LoVo (cell line): ENCODE measurements around the gene RARRES1.
A peak's percentile ranks its signal among the peaks of the same experiment; 100 is the strongest.

Experiments used
- DNase-seq: peaks from one replicate; pipeline ENCODE4 v3.0.0-alpha.2; 2016; ENCODE audit warnings: low spot score

RARRES1 gene

DNA sequence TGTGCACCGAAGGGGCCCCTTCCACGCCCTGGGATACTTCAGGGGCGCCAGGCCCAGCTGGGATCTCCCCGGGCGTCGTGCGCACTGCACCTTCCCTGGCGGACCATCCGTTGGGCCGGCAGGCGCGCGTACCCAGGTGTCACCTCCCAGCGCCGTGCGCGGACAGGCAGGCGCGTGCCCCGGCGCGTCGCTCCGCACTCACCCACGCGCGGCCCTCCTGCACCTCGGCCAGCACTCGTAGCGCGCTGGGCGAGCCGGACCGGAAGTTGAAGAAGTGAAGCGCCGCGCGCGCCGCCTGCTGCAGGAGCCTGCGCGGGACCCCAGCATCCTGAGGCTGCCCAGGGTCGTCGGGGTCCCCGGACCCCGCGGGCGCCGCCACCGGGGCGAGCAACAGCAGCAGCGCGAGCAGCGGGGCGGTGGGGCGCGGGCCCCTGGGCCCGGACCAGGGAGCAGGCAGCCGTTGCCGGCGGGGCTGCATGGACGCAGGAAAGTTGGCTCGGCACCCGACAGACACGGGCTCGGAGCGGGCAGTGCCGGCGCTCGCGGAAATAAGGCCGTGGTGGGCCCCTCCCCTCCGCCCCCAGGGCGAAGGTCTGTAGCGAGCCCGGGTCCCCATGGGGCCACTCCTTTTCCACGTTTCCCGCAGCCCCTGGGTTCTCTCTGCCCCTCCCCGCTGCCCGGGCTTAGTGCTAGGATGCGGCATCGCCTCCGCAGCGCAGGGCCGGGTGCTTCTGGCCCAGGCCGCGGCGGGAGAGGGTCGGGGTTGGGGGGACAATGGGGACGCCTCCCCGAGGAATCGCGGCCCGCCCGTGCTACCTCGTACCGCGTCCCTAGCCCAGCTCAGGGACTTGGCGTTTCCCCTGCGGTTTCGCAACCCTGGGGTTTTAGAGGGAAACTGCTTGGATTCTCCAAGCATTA lies at the start of gene RARRES1:
RARRES1 (minus strand) TSS at position 520 of the 918 bp plus-strand sequence; CDS start at position 478, 42 bp downstream.
- peak; percentile 54 for DNase-seq

DNA sequence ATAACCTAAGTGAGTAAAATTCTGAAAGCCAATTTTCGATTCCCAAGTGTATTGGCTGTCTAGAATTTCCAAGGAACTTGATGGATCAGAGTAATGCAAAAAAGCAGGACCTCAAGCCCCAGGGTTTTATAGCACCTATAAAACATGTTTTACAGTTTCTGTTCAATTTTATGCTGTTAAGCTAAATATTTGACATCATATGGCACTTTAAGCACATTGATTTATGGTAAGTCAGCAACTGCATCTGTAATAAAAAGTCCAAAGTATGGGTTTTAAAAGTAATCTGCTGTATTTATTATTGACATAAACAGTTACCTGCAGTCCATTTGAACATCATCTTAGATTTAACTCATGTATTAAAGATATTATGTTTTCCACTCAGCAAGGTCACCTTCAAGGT lies 49.6 kb upstream of the RARRES1 start:
- DNase-seq: peak; percentile 39

DNA sequence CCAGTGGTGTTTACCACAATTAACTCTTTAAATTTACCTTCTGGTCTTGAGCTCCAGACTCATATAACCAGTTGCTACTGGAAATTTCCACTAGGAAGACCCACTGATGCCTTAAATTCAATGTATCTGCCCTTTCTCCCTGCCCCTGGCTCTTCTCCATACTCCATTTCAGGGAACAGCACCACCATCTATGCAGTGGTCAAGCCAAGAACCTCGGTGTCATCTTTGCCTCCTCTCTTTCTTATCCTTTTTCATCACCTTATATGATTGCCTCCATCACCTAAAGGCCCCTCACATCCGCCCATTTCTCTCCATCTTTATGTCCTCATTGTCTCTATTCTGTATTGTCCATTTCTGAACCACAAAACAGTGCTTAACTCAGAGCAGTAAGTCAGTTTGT lies 48.9 kb upstream of the RARRES1 start:
- DNase-seq: no peak

- DNase-seq: no peak
Measured at GRCh38 chr3:158780766-158781165, 48.5 kb upstream of the RARRES1 start.

DNA sequence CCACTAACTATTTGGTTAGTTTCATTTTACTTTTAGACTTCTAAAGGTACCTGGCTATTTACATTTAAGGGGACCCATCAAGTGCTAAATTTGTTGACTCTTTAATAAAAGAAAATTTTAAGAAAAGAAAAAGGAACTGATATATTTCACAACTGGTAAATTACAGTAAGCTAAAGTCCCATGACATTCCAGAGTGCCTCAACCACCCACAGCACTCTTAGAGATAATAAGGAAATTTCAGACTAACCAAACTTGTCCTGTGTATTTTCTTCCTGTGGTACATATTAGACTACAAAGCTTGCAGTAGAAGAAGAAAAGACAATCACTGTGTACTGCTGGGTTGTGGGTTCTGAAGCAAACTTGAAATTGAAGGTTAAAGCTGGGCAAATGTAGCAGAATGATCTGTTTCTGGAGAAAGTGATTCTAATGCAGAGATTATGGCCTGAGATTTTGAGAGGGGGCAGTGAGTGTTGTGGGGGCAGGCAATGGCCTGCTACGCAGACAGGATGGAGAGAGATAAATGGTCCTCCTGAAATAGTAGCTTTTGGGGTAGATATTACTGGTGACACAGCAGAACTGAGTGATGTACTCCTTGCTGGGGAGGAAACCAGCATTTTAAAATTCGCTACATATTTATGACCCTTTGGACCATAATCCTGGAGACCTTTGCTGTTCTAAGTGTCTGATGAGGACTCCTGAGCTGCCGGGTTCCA lies 45.1 kb upstream of the RARRES1 start:
- no peak for DNase-seq

GRCh38 chr3:158776531-158776930 lies 44.3 kb upstream of the RARRES1 start:
- no peak for DNase-seq

GRCh38 chr3:158775426-158776410 lies 43.5 kb upstream of the RARRES1 start:
- DNase-seq: no peak

DNA sequence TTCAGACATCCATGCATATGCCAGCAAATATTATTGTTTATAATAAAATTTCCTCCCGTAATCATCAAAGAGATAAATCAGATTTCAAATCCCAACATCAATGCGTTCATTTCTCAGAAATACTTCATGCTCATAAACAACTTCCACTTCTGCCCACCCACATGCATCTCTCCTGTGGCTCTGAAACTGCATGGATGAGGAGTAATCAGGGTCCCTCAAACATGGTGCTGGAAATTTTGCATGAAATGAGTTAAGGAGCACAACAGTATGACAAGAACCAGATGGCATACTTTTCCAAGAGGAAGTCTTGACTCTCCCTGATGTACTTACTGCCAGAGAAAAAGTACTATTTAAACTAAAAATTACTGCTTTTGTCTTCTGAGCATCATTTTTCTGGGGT lies 42.7 kb upstream of the RARRES1 start:
- no peak for DNase-seq

DNA sequence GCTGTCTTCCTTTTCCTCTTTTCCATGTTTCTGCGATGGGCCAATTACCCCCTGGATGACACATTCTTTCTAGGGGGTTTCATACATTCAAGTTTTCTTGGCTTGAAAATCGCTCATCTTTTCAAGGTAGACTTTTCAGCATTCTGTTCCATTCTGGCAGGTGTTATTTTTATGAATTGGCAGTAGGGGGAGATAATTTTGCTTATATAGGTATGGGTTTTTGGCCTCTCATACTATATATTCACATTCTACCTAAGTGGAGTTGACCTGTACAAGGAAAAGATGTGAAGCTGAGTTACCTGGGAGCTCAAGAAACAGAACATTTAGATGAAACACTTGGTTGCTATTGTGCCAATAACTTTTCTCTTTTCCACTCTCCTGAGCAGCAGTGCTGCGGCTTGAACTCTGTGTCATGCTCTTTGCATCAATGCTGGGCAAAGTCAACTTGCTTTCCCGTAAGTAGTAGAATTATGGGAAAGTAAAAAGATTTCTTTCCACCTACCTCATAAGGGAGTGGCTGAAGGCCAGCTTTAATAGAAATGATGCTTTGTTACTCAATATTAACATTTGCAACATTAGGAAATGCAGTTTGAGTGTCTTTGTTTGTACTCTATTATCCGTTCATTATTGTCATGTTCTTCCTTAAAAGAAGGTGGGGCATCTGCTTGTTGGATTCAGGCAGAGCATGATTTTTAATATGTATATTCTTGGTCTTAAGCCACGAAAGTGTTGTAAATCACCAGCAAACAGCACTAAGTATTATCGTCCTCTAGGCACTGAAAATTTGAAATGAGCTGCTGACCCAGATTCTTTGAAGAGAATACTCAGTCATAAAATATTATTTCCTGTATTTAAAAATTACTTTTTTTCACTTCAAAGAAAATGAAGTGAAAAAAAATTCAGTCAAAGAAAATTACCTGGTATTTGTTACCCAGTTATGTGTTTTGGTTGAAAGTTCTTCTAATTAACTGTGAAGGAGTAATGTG lies 41.9 kb upstream of the RARRES1 start:
- DNase-seq: no peak

- DNase-seq: no peak
Measured at GRCh38 chr3:158773166-158773565, 40.9 kb upstream of the RARRES1 start.

DNA sequence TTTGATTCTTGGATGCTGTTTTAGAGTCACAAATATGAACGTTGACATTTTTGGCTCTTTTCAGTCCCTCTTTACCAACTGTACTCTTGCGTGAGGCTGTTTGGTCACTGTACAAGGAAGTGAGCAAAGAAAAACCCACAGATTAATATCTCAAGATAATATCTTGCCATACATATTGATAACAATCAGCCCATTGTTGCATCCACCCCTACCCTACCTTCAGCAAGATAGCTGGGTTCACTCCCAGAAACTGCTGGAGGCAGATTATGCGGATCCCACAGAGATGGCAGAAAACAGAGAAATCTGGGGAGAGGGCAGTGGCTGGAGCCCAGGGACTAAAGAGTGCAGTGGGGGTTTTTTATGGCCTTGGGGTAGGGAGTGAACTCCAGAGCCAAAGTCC lies 39.7 kb upstream of the RARRES1 start:
- peak; percentile 47 for DNase-seq

DNA sequence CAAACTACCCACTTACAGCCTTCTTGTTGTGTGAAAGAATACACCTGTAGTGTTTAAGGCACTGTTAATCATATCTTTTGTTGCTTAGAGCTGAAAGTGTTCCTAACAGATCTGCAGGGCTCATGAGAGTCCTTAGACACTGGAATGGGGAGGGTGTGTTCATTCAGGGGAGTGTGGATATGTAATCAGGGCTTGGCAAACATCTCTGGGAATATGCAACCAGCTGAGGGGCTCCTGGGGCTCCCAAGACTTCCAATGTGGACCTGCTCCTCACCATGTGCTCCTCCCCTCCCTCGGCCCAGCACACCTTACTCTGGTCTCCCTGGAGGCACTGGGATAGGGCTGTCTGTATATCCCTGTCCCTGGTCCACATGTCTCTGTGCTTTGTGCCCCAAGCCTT lies 39.3 kb upstream of the RARRES1 start:
- no peak for DNase-seq

DNA sequence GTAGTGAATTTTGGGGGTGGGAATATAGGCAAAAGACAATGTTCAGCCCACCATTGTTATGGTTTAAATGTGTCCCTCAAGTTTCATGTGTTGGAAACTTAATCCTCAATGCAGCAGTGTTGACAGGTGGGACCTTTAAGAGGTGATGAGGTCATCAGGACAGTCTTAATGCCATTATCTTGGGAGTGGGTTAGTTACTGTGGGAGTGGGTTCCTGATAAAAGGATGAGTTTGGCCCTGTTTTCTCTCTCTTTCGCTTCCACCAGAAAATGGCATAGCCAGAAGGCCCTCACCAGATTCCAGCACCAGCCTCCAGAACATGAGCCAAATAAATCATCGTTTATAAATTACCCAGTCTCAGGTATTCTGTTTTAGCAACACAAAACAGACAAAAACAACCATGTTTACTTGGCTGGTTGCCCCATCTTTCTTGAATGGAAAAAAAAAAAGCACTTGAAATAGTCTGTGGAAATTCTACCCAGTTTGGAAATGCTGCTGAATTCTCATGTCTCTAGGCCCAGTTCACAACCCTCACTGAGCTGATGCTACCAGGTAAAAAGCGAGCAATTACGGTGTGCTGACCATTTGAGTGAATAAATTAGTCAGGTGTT lies 38.6 kb upstream of the RARRES1 start:
- no peak for DNase-seq

- DNase-seq: no peak
Measured at GRCh38 chr3:158769952-158770740, 37.9 kb upstream of the RARRES1 start.

- no peak for DNase-seq
Measured at GRCh38 chr3:158769549-158769948, 37.3 kb upstream of the RARRES1 start.

- peak; percentile 61 for DNase-seq
Measured at GRCh38 chr3:158768881-158769543, 36.8 kb upstream of the RARRES1 start.

DNA sequence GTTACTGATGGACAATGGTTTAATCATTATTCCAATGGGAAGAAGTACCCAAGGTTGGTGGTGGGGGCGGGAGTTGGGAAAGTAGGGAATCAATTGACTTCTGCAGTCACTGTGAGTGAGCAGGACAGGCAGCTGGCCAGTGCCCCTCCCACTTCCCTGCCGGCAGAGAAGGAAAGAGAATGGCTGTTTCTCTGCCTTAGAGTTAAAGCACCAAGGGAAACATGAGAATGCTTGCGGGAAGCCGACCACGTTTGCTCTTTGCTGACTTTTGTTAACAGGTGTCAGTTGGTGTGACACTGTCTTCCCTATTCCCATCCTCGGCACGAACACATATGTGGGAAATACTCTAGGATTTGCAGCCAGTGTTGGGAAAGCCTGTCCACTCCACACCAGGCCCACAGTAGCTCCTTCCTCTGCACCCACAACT lies 36.1 kb upstream of the RARRES1 start:
- peak; percentile 34 for DNase-seq

- no peak for DNase-seq
Measured at GRCh38 chr3:158766364-158766763, 34.1 kb upstream of the RARRES1 start.
